NCI-H1436 treated with DMSO at 0.1 percent for 48 hours (cell line): ENCODE data around the gene KRTAP13-1.

ENCODE experiments used
- DNase-seq: peaks from one replicate; lab custom pipeline; 2025; lab: John Stamatoyannopoulos, UW

KRTAP13-1 gene, protein sequence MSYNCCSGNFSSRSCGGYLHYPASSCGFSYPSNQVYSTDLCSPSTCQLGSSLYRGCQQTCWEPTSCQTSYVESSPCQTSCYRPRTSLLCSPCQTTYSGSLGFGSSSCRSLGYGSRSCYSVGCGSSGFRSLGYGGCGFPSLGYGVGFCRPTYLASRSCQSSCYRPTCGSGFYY

DNA sequence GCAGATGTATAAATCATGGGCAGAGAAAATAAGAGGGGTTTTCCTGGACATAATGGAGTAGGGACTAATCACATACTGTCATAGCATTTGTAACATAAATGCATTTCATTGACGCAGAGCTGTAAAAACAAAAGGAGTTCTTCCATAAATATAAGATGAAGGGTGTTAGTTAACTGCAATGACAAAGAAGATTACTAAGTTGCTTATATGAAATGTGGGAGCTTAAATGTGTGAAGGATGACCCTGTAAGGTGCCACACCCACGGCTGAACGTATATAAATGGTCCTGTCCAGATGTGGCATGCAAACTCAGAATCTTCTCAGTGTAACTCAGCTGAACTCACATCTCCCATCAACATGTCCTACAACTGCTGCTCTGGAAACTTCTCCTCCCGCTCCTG is at the start of gene KRTAP13-1:
KRTAP13-1 (plus strand) TSS at position 301 of the 400 bp plus-strand sequence; CDS start at position 357, 56 bp downstream.
- DNase-seq: no peak

DNA sequence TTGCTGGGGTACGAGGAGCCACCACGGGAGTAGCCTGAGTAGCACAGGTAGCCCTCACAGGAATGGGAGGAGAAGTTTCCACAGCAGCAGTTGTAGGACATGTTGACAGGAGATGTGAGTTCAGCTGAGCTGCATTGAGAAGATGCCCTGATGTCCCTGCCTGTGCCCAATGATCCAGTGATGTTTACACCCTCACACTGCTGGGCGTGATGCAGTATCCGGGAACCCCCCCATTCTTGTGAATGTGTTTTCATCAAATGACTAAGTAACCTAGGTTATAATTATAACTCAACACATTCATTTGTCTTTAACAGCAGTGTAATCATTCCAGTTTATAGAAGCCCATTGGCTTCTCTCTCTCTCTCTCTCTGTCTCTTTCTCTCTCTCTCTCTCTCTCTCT is 47.3 kb upstream of the KRTAP13-1 start, which contains the start of gene KRTAP23-1:
KRTAP23-1 (minus strand) TSS at position 101 of the 400 bp plus-strand sequence; CDS start at position 101, 0 bp downstream.
- DNase-seq: no peak

DNA sequence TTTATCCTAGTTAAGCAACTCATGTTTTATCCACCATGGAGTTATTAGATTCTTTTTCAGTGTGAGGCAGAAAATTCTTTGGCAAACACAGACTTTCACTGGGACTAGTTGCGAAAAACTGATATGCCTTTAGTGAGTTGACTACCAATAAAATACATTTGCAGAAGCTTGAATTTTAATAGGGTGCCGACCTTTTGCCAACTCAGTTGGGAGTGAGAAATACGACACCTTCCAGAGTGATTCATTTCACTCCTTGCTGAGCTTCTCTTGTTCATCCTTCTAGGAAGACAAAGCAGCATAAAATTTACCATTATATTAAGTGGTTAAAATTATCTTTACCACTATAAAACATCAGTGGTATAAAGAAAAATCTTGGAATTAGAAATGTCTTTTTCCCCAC is 46.3 kb upstream of the KRTAP13-1 start:
- DNase-seq: no peak

DNA sequence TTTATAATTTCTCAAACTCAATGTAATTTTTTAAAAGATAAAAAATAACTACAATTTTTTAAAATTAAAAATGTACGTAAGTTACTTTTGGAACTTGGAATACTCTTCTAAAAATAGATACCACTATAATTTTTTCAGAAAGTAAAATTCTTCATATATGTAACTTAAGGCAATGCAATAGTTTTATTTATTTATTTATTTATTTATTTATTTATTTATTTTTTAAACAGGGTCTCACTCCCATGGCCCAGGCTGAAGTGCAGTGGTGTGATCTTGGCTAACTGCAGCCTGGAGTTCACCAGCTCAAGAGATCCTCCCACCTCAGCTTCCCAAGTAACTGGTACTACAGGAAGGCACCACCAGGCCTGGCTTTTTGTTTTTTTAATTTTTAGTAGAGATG is 44.3 kb upstream of the KRTAP13-1 start:
- DNase-seq: no peak

DNA sequence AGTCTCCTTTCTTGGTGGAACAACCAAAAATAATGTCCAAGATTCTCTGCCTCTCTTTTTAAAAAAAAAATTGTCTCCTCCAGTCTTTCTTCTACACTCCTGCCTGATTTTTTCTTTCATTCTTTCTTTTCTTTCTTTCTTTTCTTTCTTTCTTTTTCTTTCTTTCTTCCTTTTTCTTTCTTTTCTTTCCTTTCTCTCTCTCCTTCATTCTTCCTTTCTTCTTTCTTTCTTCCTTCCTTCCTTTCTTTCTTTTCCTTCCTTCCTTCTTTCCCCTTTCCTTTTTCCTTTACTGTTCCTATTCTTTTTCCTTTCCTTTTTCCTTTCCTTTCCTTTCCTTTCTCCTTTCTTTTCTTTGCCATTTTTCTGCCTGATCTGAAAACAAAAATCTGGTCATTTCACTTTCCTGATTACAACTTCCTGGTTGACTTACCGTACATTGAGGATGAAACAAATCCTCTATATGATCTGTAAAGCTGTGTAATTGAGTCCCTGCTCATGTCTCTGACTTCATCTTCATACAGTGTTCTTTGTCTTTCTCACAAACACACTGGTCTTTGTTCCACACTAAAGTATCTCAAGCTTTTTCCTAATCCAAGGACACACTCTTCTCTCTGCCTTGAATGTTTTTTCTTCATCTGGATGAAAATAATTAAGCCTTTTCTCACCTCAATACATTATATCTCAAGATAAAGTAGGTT is 41.4 kb upstream of the KRTAP13-1 start:
- no peak for DNase-seq

DNA sequence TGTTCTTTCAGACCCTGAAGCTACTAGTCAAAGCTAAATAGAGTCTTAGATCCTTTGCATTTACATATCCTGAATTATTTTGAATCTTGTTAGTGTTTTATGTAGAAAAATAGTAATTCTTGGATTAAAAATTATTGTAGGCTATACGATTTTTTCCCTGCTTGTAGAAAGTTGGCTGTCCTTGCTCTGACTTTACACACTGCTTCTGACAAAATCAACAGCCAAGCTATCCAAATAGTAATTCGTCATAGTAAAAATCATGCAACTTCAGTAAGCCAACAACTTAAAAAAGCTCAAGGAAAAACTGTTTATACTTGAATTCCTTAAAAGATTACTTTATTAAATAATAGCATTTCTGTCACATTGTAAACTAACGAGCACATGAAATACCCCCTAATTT is 39.9 kb upstream of the KRTAP13-1 start:
- DNase-seq: no peak

DNA sequence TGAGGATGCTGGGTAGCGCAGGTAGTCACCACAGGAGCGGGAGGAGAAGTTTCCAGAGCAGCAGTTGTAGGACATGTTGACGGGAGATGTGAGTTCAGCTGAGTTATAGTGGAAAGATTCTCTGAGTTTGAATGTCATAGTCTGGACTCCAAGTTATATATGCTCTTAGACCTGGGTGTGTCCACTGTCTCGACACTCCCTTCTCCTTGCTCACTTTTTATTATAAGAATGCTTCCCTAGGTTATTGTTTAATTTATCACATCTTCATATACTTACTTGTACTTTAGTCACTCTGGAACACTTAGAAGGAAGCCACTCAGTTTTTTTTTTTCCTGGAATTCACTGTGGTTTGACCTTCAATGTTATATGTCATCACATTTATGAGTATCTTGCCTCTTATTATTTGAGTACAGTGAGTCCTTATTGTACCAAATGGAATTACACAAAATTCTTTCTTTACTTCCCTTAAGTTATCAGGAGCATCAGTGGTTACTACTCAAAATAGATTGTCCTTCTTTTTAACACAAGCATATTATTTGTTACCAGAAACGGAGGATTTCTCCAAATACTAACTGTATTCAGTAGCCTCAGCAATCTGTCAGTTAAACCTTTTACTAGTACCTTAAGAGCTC is 23.6 kb upstream of the KRTAP13-1 start, which contains the start of gene KRTAP13-2:
KRTAP13-2 (minus strand) TSS at position 133 of the 632 bp plus-strand sequence; CDS start at position 75, 58 bp downstream.
- no peak for DNase-seq

DNA sequence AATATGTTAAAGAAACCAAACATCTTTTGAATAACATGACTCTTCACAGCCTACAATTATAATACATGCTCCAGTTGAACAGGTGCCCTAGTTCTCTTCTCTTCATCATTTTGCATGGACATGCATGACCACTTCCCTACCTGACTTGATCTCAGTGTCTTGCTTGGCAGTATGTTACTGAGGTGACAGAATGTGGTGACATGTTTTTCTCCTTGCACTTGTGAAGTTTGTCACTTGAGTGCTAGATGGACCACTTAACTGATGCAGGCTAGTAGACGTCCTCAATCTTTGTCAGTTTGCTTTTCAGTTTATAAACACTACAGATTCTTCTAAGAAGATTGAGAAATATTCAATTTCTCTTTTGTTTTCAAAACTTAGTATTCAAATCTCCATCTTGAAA is 13.6 kb upstream of the KRTAP13-1 start:
- no peak for DNase-seq

DNA sequence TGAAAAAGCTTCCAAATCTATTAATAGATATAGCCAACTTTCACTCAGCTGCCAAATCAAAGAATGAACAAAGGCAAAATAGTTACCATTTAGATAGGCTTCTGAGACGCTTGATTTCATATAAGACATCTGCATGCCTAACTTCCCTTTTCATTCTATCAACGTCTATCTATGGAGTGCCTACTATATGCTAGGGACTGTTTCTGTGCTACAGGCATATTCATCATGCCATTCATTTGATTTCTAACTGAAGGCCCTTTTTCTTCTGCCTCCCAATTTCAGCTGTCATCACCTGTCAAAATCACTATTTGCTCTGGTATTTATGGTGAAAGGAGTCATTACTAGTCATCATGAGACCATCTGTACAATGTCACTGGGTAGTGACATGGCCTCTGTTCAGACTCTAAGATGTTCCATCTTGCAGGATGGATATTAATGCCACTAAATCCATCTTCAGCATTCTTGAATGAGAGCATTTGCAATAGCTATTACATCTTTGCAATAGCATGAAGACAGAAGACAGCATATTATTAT is 4.3 kb upstream of the KRTAP13-1 start:
- DNase-seq: no peak

DNA sequence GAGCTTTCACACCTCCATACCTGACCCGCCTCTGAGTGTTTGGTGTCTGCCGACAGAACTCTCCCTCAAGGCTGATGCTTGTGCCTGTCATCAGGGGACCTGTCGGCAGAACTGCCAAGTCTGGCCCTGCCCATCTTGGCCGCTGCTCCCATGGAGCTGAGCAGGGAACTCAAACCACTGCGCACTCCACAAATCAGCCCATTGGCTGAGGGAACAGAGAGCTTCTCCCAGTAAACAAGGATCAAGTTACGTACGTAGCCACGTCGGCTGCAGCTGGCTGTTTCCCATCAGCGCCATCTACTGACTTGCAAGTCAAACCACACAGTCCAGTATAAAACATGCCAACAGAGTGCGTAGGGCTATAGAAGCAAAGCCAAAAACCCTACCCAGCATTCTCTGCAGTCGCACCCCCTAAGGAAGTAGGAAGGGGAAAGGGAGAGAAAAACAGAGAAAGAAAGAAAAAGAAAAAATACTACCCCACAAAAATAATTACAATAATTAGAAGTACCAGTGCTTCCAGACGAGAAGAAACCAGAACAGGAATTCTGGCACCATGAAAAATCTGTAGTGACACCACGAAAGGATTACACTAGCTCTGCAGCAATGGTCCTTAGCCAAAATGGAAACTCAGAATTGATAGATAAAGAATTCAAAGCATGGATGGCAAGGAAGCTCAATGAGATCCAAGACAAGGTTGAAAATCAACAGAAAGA is 13.1 kb downstream of the KRTAP13-1 start:
- DNase-seq: peak; percentile 6

DNA sequence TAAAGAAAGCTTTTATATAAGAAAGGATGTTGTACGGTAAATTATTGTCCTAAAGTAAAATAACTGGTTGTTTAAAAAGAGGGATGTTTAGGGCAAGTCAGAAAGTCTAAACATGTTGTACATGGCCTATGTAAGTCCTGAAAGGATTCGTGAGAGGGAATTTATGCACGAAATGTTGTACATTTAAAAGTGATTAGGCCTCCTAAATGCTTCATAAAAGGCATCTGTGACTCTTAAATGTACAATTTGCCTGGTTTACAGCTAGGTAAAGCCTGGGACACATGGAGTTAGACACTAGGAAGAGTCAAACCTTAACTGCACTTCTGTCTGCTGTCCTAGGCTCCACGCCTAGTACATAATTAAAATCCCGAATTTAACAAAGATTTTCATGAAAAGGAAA is 20.2 kb downstream of the KRTAP13-1 start:
- DNase-seq: no peak

DNA sequence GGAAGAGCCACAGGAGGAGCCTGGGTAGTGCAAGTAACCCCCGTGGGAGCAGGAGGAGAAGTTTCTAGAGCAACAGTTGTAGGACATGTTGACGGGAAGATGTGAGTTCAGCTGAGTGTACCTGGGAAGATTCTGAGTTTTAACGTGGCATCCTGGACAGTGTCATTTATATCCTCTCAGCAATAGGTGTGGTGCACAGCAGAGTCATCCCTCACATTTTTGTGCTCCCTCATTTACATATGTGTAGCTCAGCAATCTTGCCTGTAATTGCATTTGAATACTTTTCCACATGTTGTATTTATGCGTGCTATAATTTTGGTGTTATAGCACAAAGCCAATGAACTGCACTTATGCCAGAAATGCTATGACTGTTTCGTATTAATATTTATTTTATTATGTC is 30.0 kb downstream of the KRTAP13-1 start, which contains the start of gene KRTAP13-3:
KRTAP13-3 (minus strand) TSS at position 101 of the 400 bp plus-strand sequence; CDS start at position 87, 14 bp downstream.
- DNase-seq: no peak

DNA sequence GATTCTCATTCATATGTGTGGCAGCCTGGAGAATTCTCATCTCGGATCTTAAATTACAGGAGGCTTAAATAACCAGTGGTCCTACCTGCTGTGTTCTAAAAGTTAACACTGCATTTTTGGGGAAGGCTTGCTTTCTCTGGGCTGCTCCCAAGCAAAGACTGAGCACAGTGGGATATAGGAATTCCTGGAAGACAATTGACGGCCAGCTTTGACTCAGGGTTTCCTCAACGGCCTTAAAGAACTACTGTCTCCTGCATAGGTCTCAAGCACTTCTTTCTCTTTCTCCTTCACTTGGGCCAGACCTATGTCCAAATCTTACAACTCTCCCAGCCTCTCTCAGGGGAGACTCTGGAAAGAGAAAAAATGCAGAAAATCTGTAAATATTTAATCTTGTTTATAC is 30.9 kb downstream of the KRTAP13-1 start:
- no peak for DNase-seq

DNA sequence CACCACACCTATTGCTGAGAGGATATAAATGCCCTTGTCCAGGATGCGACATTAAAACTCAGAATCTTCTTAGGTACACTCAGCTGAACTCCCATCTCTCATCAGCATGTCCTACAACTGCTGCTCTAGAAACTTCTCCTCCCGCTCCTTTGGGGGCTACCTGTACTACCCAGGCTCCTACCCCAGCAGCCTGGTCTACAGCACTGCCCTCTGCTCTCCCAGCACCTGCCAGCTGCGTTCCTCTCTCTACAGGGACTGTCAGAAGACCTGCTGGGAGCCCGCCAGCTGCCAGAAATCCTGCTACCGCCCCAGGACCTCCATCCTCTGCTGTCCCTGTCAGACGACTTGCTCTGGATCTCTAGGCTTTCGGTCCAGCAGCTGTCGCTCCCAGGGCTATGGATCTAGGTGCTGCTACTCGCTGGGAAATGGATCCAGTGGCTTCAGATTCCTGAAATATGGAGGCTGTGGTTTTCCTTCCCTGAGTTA is 34.4 kb downstream of the KRTAP13-1 start, which contains the start of gene KRTAP13-4:
KRTAP13-4 (plus strand) TSS at position 51 of the 486 bp plus-strand sequence; CDS start at position 107, 56 bp downstream.
- no peak for DNase-seq

DNA sequence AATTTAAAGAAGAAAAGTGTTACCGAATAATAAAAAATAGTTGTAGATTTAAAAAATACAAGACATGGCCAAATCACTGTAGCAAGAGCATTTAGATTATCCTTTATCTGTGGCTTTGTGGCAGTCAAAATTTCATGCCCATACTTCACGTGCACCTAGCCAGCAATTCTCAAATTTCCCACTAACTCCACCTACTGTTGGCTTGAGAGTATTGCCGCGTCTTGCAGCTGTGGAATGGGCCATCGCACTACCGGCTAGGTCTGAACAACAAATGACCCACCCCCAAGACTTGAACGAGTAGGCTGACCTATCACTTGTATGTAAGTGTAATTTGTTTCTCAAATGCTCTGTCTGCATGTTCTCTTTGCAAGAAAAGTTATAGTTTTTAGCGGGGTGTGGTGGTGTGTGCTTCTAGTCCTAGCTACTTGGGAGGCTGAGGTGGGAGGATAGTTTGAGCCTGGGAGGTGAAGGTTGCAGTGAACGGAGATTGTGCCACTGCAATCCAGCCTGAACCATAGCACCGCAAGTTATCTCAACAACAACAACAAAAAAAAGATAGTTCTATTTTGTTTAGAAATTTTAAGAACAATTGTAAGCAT is 38.3 kb downstream of the KRTAP13-1 start:
- DNase-seq: no peak

DNA sequence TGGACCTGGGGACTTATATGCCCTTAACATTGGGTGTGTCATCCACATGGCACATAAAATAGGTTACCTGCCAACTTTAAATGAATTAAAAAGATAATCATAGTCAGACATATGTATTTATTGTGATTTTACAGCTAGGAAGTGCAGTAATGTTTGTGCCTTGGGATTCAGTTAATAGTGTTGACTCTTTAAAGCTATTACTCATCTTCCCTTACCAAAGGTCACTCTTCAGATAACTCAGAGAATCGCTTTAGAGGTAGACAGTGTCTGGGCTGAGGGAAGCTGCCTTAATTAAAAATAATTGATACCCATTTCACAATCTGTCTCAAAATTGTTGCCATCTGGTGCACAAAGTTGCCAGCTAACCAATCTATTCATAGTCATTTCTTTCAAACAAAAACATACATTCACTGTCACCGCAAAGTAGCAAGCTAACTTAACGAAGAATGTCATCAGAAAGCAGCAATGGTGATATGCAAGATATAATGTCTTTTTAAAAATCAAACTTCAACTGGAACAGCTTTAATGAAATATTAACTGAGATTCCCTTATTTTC is 41.3 kb downstream of the KRTAP13-1 start:
- no peak for DNase-seq

DNA sequence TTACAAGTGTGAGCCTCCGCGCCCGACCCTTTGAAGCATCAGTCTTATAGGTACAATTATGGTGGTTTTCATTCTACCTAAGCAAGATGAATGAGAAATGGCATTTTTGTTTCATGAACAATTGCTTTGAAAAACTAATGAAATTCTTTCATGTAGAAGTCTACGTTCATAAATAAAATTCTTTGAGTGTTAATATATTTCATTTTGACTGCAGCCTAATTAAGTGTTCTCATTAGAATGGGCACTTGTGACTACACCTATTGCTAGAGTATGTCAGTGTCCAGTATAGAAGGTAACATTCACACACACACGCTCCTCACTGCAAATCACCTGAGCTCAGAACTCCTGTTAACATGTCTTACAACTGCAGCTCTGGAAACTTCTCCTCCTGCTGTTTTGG is 44.1 kb downstream of the KRTAP13-1 start, which contains the start of gene KRTAP15-1:
KRTAP15-1 (plus strand) TSS at position 301 of the 400 bp plus-strand sequence; CDS start at position 354, 53 bp downstream.
- no peak for DNase-seq

DNA sequence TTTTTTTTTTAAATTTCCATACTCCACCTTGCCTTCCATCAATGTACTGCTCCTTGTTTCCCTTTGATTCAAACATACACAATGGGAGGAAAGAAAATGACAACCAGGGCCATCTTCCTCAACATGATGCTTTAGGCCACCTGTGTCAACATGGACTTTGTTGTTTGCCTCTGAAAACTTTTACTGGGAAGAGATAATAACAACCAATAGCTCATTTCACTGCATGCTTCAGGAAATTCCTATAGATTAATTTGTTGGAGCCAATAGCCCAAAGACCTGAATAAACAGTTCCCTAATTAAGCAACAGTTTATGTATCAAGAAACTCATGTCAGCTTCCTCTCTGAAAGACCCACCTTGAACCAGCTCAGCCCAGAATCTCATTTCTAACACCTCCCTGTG is 47.4 kb downstream of the KRTAP13-1 start:
- DNase-seq: no peak

DNA sequence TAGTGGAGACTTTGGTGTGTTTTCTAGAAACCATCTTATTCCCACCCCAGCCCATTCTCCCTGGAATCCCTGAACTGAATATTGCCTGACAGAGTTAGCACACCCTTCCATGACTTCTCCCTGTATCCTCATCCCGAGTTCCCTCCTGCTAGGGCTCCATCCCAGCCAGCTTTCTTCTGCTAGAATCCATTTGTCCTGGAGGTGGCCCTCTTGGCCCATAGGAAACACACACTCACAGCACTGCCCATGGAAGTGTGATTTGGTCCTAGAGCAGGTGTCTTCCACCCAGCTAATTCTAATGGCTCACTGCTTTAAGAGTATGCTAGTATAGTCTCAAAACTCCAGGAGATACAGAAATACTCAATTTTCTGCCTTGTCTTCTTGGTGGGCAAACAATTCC is 48.4 kb downstream of the KRTAP13-1 start:
- no peak for DNase-seq
